ENCODE measurements around the gene CSRP1.

Gene CSRP1

GRCh38 chr1:201450721-201451291 lies 56.1 kb downstream of the CSRP1 start:
- no peak for DNase-seq

DNA sequence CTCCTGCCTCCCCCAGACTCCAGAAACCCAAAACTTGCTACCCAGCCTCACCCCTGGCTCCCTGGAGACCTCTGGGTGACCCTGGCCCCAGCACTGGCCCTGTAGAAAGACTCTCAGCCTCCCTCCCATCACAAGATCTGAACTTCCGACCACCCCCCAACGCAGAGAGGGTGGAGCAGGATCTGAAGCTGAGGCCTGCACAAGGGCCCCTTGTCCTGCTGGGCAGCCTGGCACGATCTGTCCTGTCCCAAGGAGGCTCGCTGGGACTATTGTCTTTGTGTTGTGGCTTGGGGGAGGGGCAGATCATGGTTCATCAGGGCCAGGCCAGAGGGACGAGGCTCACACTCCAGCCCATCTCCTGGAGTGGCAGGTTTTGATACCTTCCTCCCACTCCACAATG lies 57.9 kb downstream of the CSRP1 start:
- DNase-seq: no peak

GRCh38 chr1:201447903-201448871 lies 58.7 kb downstream of the CSRP1 start:
- DNase-seq: no peak

DNA sequence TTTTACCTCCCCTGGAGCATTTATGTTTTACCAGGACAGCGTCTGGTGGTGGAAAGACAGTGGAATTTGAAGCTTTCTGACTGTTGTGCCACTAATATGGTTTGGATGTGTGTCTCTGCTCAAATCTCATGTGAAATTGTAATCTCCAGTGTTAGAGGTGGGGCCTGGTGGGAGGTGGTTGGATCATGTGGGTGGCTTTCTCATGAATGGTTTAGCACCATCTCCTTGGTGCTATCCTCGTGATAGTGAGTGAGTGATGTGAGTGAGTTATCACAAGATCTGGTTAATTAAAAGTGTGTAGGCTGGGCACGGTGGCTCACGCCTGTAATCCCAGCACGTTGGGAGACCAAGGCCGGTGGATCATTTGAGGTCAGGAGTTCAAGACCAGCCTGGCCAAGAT lies 61.6 kb downstream of the CSRP1 start:
- DNase-seq: no peak

GRCh38 chr1:201444792-201445191 lies 62.1 kb downstream of the CSRP1 start:
- DNase-seq: no peak

- DNase-seq: no peak
Measured at GRCh38 chr1:201443747-201444146, 63.2 kb downstream of the CSRP1 start.

GRCh38 chr1:201436969-201437368 lies 70.0 kb downstream of the CSRP1 start:
- DNase-seq: no peak

GRCh38 chr1:201436393-201436792 lies 70.5 kb downstream of the CSRP1 start:
- no peak for DNase-seq

- no peak for DNase-seq
Measured at GRCh38 chr1:201434266-201434665, 72.7 kb downstream of the CSRP1 start.

GRCh38 chr1:201433609-201434008 lies 73.3 kb downstream of the CSRP1 start:
- DNase-seq: no peak
